ENCODE data around the gene SPTBN2. TPM values are rescaled to one million over a fixed set of nuclear protein-coding genes. Genes with fewer than 3 reads are reported as not detected.

Gene SPTBN2
- total and polyA plus RNA-seq, 2 donors (not counting 3 experiments of a cell fraction or from before 2014, with no cell fraction given), result 3.8 to 19.8 TPM

GRCh38 chr11:66700337-66700736, 28.7 kb downstream of the SPTBN2 start:
- Histone ChIP-seq H3K9me3 (replicated peaks; ENCODE audit: control insufficient read depth, insufficient read depth, low read length) (no peaks in the 10 kb centered on the region), H3K36me3 (ENCODE audit: control insufficient read depth in 2 of 2, extremely low read depth in 1 of 2, insufficient read depth in 2 of 2, low read length in 2 of 2) (no peaks in the 10 kb centered on the region), H3K9ac (replicated peaks; ENCODE audit: extremely low read depth, insufficient read depth, low read length) (no peak overlapping the region), H3K27ac (ENCODE audit: insufficient read depth, low read depth, low read length) (no peak overlapping the region), H3K4me2 (ENCODE audit: insufficient read depth, low read length) (no peak overlapping the region), H3K4me3 (replicated peaks in 1 of 3; ENCODE audit: insufficient read depth in 1 of 3, low read depth in 1 of 3, low read length in 3 of 3) (no peak overlapping the region), H3K79me2 (ENCODE audit: control insufficient read depth, insufficient read depth, low read length) (no peaks in the 10 kb centered on the region), H4K20me1 (replicated peaks; ENCODE audit: control insufficient read depth, extremely low read depth, insufficient read depth, low read length) (no peaks in the 10 kb centered on the region), H3K27me3 (ENCODE audit: control insufficient read depth in 2 of 2, insufficient read depth in 2 of 2, low read length in 2 of 2) (no peaks in the 10 kb centered on the region), H3K4me1 (ENCODE audit: control insufficient read depth, extremely low read depth, insufficient read depth, low read length) (no peaks in the 10 kb centered on the region), H2AFZ (ENCODE audit: low read depth, low read length) (no peak overlapping the region), H3K9me1 (replicated peaks; ENCODE audit: control insufficient read depth, extremely low read depth, insufficient read depth, low read length) (no peaks in the 10 kb centered on the region)
- dilution Hi-C loops (cut with MboI; ENCODE audit: extremely low pct_ligation_motif_present, low sequenced_read_pairs), result no loop called here
- no peak for DNase-seq (ENCODE audit: low read depth, low spot score)
- no peak for TF ChIP-seq JUN (IDR thresholded peaks at IDR 0.05; ENCODE audit: borderline replicate concordance, insufficient read depth, insufficient read length, low read depth)
- no peak for TF ChIP-seq POLR2AphosphoS5 (IDR thresholded peaks at IDR 0.05; ENCODE audit: insufficient read depth, low read depth, low read length)
- TF ChIP-seq MAX (IDR thresholded peaks at IDR 0.05; ENCODE audit: insufficient read depth, insufficient read length), result no peak
- TF ChIP-seq GATA2 (IDR thresholded peaks at IDR 0.05; ENCODE audit: insufficient read depth, insufficient read length, low read depth, low read length), result no peak
- TF ChIP-seq MYC (IDR thresholded peaks at IDR 0.05; ENCODE audit: low read depth, low read length), result no peak
- no peak for TF ChIP-seq POLR2A (IDR thresholded peaks at IDR 0.05; ENCODE audit: low read depth, low read length)
- no peak for TF ChIP-seq FOS (IDR thresholded peaks at IDR 0.05; ENCODE audit: borderline replicate concordance, insufficient read depth, low read length)
- TF ChIP-seq CTCF (IDR thresholded peaks at IDR 0.05; ENCODE audit: extremely low read depth in 1 of 2, insufficient read depth in 1 of 2, low read depth in 1 of 2, low read length in 2 of 2), result no peak
- no peak for TF ChIP-seq EZH2 (IDR thresholded peaks at IDR 0.05; ENCODE audit: borderline replicate concordance, low read depth, low read length, severe bottlenecking)
- ChIA-PET CTCF (no interaction called here), POLR2A (no interaction called here)
- intact Hi-C loops (cut with micrococcal nuclease), result no loop called here
- BruUV-seq (replicated peaks), result no TSS peak
- no peak for FAIRE-seq

All from endothelial cell of umbilical vein (primary cell).